Measurements from ENCODE around the gene EDARADD. TPM values are rescaled to one million over a fixed set of nuclear protein-coding genes. Genes with fewer than 3 reads are reported as not detected.

EDARADD gene
- total and polyA plus RNA-seq, 2 of the 13 experiments (the other 11 are each of a cell fraction or from before 2014, with no cell fraction given), result 0.03 TPM; not detected in 1

DNA sequence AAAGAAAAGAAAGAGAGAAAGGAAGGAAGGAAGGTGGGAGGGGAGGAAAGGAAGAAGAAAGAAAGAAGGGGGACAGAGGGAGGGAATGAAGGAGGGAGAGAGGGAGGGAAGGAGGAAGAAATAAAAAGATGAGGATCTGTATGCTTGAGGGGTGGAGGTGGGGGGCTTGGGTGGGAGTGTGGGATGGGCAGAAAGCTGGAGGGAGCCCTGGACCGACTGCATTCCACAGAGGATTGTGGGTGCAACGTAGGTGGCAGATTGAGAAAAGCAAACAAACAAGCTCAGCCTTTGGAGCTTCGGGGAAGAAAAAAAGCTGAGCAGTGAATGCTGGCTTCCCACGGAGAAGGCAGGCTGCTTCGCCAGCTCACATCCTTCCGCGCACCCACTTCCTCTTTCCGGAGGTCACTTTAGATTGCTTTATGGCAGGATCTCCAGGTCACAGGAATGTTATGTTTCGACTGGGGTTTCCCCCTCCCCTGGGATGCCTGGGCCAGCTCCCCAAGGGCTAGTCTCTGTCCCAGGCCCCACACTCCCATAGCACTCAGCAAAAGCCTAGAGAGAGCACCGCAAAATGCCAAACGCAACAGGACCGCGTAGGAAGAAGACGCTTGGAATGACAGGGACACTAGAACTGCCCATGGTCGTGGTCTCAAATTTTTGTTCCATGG, 109.0 kb downstream of the EDARADD start (continued):
- TF ChIP-seq, protein P1, sequence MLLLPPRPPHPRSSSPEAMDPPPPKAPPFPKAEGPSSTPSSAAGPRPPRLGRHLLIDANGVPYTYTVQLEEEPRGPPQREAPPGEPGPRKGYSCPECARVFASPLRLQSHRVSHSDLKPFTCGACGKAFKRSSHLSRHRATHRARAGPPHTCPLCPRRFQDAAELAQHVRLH (CRISPR knock-in tag; IDR thresholded peaks at IDR 0.05; ENCODE audit: borderline replicate concordance, low read depth), result peak; percentile 67; the same call in 1 of the 2 replicates
- TF ChIP-seq CEBPB (IDR thresholded peaks at IDR 0.05; ENCODE audit: borderline replicate concordance, low read depth, low read length) (peak; percentile 58; the same call in 1 of the 2 replicates), TMF1 (CRISPR knock-in tag; IDR thresholded peaks at IDR 0.05; ENCODE audit: low read depth) (no peak), FOXO1 (CRISPR knock-in tag; IDR thresholded peaks at IDR 0.05) (peak; percentile 86), AGO1 (IDR thresholded peaks at IDR 0.05; ENCODE audit: low read depth, low read length, poor library complexity, severe bottlenecking) (no peak), SNRNP70 (IDR thresholded peaks at IDR 0.05; ENCODE audit: low read depth, low read length) (no peak), GTF3A (CRISPR knock-in tag; conservative IDR thresholded peaks at IDR 0.05) (no peak), PAF1 (CRISPR knock-in tag; IDR thresholded peaks at IDR 0.05) (no peak), HMG20B (CRISPR knock-in tag; conservative IDR thresholded peaks at IDR 0.05) (peak; percentile 39; the same call in 1 of the 2 replicates), HDAC1 (CRISPR knock-in tag; IDR thresholded peaks at IDR 0.05) (no peak; the same call in 1 of the 2 replicates), ARHGAP35 (CRISPR knock-in tag; IDR thresholded peaks at IDR 0.05; ENCODE audit: borderline replicate concordance) (no peak), DMAP1 (CRISPR knock-in tag; IDR thresholded peaks at IDR 0.05) (no peak), FOXA1 (IDR thresholded peaks at IDR 0.05) (no peak), FOXA1 (CRISPR knock-in tag; IDR thresholded peaks at IDR 0.05) (peak; percentile 85), FOXK2 (IDR thresholded peaks at IDR 0.05) (no peak)
- TF ChIP-seq, protein P2, sequence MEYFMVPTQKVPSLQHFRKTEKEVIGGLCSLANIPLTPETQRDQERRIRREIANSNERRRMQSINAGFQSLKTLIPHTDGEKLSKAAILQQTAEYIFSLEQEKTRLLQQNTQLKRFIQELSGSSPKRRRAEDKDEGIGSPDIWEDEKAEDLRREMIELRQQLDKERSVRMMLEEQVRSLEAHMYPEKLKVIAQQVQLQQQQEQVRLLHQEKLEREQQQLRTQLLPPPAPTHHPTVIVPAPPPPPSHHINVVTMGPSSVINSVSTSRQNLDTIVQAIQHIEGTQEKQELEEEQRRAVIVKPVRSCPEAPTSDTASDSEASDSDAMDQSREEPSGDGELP (IDR thresholded peaks at IDR 0.05; ENCODE audit: borderline replicate concordance, low read depth), result no peak; the same call in 1 of the 2 replicates
- TF ChIP-seq, protein P3, sequence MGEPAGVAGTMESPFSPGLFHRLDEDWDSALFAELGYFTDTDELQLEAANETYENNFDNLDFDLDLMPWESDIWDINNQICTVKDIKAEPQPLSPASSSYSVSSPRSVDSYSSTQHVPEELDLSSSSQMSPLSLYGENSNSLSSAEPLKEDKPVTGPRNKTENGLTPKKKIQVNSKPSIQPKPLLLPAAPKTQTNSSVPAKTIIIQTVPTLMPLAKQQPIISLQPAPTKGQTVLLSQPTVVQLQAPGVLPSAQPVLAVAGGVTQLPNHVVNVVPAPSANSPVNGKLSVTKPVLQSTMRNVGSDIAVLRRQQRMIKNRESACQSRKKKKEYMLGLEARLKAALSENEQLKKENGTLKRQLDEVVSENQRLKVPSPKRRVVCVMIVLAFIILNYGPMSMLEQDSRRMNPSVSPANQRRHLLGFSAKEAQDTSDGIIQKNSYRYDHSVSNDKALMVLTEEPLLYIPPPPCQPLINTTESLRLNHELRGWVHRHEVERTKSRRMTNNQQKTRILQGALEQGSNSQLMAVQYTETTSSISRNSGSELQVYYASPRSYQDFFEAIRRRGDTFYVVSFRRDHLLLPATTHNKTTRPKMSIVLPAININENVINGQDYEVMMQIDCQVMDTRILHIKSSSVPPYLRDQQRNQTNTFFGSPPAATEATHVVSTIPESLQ (CRISPR knock-in tag; conservative IDR thresholded peaks at IDR 0.05), result no peak
- TF ChIP-seq, protein P4, sequence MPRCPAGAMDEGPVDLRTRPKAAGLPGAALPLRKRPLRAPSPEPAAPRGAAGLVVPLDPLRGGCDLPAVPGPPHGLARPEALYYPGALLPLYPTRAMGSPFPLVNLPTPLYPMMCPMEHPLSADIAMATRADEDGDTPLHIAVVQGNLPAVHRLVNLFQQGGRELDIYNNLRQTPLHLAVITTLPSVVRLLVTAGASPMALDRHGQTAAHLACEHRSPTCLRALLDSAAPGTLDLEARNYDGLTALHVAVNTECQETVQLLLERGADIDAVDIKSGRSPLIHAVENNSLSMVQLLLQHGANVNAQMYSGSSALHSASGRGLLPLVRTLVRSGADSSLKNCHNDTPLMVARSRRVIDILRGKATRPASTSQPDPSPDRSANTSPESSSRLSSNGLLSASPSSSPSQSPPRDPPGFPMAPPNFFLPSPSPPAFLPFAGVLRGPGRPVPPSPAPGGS (CRISPR knock-in tag; IDR thresholded peaks at IDR 0.05), result peak; percentile 56; the same call in 1 of the 2 replicates
- TF ChIP-seq, protein P5, sequence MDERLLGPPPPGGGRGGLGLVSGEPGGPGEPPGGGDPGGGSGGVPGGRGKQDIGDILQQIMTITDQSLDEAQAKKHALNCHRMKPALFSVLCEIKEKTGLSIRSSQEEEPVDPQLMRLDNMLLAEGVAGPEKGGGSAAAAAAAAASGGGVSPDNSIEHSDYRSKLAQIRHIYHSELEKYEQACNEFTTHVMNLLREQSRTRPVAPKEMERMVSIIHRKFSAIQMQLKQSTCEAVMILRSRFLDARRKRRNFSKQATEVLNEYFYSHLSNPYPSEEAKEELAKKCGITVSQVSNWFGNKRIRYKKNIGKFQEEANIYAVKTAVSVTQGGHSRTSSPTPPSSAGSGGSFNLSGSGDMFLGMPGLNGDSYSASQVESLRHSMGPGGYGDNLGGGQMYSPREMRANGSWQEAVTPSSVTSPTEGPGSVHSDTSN (CRISPR knock-in tag; IDR thresholded peaks at IDR 0.05), result no peak
- TF ChIP-seq, protein P6, sequence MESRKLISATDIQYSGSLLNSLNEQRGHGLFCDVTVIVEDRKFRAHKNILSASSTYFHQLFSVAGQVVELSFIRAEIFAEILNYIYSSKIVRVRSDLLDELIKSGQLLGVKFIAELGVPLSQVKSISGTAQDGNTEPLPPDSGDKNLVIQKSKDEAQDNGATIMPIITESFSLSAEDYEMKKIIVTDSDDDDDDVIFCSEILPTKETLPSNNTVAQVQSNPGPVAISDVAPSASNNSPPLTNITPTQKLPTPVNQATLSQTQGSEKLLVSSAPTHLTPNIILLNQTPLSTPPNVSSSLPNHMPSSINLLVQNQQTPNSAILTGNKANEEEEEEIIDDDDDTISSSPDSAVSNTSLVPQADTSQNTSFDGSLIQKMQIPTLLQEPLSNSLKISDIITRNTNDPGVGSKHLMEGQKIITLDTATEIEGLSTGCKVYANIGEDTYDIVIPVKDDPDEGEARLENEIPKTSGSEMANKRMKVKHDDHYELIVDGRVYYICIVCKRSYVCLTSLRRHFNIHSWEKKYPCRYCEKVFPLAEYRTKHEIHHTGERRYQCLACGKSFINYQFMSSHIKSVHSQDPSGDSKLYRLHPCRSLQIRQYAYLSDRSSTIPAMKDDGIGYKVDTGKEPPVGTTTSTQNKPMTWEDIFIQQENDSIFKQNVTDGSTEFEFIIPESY (CRISPR knock-in tag; IDR thresholded peaks at IDR 0.05), result peak; percentile 79
- TF ChIP-seq, protein P7, sequence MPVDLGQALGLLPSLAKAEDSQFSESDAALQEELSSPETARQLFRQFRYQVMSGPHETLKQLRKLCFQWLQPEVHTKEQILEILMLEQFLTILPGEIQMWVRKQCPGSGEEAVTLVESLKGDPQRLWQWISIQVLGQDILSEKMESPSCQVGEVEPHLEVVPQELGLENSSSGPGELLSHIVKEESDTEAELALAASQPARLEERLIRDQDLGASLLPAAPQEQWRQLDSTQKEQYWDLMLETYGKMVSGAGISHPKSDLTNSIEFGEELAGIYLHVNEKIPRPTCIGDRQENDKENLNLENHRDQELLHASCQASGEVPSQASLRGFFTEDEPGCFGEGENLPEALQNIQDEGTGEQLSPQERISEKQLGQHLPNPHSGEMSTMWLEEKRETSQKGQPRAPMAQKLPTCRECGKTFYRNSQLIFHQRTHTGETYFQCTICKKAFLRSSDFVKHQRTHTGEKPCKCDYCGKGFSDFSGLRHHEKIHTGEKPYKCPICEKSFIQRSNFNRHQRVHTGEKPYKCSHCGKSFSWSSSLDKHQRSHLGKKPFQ (CRISPR knock-in tag; IDR thresholded peaks at IDR 0.05; ENCODE audit: insufficient replicate concordance), result peak; percentile 55

All from HepG2 (cell line).